ENCODE data around the gene RPGRIP1.
"Not testable (repeated sequence)": the region's sequence is repeated elsewhere in the genome, so short reads cannot be mapped to it uniquely, and the experiment has no call there.

The RPGRIP1 gene

GRCh38 chr14:21252149-21252548, 27.7 kb upstream of the RPGRIP1 start:
- no peak overlapping the region for H3K4me3 ChIP-seq (ENCODE audit: low read length)
- TF ChIP-seq CTCF (conservative IDR thresholded peaks at IDR 0.05; ENCODE audit: low read length) = no peak
- no peak for DNase-seq (ENCODE audit: low read depth)

GRCh38 chr14:21255385-21256101, 24.3 kb upstream of the RPGRIP1 start:
- no peak overlapping the region for H3K4me3 ChIP-seq (ENCODE audit: low read length)
- TF ChIP-seq CTCF (conservative IDR thresholded peaks at IDR 0.05; ENCODE audit: low read length) = no peak
- DNase-seq (ENCODE audit: low read depth) = peak; percentile 37

- H3K4me3 ChIP-seq (ENCODE audit: low read length); DNase-seq (ENCODE audit: low read depth): not testable (repeated sequence)
Observed at GRCh38 chr14:21256102-21256447, 23.8 kb upstream of the RPGRIP1 start.

DNA sequence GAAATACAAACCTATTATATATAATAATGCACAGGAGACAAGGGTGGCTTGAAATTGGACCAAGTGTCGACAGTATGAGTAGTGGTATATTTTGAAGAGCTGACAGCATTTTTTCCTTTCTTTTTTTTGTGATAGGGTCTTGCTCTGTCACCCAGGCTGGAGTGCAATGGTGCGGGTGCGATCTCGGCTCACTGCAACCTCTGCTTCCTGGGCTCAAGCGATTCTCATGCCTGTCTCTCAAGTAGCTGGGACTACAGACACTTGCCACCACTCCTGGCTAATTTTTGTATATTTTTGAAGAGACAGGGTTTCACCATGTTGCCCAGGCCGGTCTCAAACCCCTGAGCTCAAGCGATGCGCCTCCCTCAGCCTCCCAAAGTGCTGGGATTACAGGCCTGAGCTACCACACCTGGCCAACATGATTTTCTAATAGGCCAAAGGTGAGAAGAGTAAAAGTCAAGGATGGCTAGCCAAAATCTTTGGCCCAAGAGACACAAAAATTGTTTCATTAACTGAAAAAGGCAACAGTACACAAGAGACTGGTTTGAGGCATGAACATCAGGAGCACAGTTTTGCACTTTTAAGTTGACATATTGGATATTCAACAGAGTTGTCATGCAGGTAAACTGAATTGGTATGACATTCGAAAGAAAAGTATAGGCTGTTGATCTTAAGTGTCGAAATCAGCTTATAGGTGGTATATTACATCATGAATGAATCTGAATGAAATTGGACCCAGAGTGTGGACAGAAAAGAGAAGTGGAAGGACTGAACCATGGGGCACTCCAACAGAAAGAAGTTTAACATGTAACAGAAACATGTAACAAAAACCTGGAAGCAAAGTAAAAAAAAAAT, 23.1 kb upstream of the RPGRIP1 start:
- no peak overlapping the region for H3K4me3 ChIP-seq (ENCODE audit: low read length)
- no peak for DNase-seq (ENCODE audit: low read depth)
- no peak for TF ChIP-seq CTCF (conservative IDR thresholded peaks at IDR 0.05; ENCODE audit: low read length)

DNA sequence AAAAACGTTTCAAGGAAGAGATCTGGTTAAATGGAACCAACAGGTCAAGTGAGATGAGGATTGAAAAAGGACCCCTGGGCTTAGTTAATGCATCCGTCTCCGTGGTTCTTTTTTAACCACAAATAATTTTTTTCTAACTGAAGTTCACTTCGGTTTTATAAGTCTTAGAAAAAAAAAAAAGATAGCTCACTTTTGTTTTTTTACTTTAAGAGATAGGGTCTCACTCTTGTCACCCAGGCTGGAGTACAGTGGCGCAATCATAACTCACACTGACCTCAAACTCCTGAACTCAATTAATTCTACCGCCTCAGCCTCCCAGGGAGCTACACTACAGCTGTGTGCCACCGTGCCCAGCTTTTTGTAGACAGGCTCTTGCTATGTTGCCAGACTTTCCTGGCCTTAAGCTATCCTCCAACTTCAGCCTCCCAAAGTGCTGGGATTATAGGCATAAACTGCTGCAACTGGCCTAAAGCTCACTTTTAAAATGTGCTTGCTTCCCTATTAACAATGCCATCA, 22.4 kb upstream of the RPGRIP1 start:
- DNase-seq (ENCODE audit: low read depth) = peak; percentile 42
- TF ChIP-seq CTCF (conservative IDR thresholded peaks at IDR 0.05; ENCODE audit: low read length) = no peak
- H3K4me3 ChIP-seq (ENCODE audit: low read length) = no peak overlapping the region

DNA sequence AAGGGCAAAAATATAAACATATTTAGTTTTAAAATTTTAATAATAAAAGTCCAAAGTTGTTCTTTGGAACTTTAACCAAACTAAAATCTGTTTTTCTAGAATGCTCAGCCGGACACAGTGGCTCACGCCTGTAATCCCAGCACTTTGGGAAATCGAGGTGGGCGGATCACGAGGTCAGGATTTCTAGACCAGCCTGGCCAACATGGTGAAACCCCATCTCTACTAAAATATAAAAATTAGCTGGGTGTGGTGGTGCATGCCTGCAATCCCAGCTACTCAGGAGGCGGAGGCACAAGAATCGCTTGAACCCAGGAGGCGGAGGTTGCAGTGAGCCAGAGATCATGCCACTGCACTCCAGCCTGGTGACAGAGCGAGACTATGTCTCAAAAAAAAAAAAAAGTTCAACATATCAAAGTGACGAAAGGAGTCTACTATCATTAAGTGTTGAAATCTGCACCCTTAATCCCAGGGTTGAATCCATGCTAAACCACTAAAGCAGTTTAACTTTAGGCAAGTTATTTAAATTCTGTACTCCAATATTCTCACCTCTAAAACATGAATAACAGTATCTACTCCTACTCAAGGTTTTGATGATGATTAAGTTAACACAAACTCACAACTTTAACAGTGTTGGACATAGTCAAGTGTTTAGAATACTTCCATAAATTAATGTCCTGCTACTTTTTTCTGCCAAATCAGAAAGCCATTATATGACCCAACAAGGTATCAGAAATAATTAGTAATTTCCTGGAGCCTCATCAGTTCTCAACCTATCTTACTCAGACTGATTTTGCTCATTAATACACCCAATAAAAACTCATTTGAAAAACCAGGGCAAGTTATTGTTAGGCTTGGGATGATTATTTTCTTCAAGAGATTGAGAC, 21.6 kb upstream of the RPGRIP1 start:
- DNase-seq (ENCODE audit: low read depth) = no peak
- no peak for TF ChIP-seq CTCF (conservative IDR thresholded peaks at IDR 0.05; ENCODE audit: low read length)
- H3K4me3 ChIP-seq (ENCODE audit: low read length) = no peak overlapping the region

All from AG10803 (cell line).